ENCODE data around the gene ERG28. TPM values are rescaled to one million over a fixed set of nuclear protein-coding genes. Genes with fewer than 3 reads are reported as not detected.

The ERG28 gene
- total and polyA plus RNA-seq, 10 of the 15 experiments (the other 5 are each of a cell fraction or from before 2014, with no cell fraction given), result 15.2 to 67.0 (median 48.1) TPM

- DNase-seq (ENCODE audit: low read depth, low spot score) (no peak), ATAC-seq (no peak), FAIRE-seq (no peak)
- Histone ChIP-seq H3K4me3 (no peak overlapping the region), H3K4me1 (ENCODE audit: control insufficient read depth, insufficient read depth, low read length) (no peaks in the 10 kb centered on the region), H3K36me3 (ENCODE audit: control insufficient read depth in 2 of 2, insufficient read depth in 2 of 2, low read length in 1 of 2) (peaks cover 0 to 4% of the 10 kb centered on the region in 2 experiments; a peak in 2 of 4 replicates), H4K20me1 (ENCODE audit: control insufficient read depth, insufficient read depth) (no peaks in the 10 kb centered on the region), H3K79me2 (ENCODE audit: control insufficient read depth, insufficient read depth, low read length) (no peaks in the 10 kb centered on the region), H3K9me3 (replicated peaks; ENCODE audit: control insufficient read depth, insufficient read depth, low read length) (no peaks in the 10 kb centered on the region), H3K27me3 (replicated peaks in 1 of 2; ENCODE audit: control insufficient read depth in 2 of 2, insufficient read depth in 2 of 2, low read length in 1 of 2) (no peaks in the 10 kb centered on the region), H3K9ac (ENCODE audit: control insufficient read depth, insufficient read depth, low read length) (no peak overlapping the region), H3K4me2 (ENCODE audit: control insufficient read depth, insufficient read depth) (no peak overlapping the region), H2AFZ (ENCODE audit: control insufficient read depth, low read depth, low read length) (no peak overlapping the region), H3K27ac (ENCODE audit: control insufficient read depth, insufficient read depth) (no peak overlapping the region)
- SMC1A ChIA-PET (ENCODE audit: uncharacterized antibody, unreplicated experiment), result interaction anchor here (1.6 to 2.5 kb wide), 2 partner anchors 67 to 84 kb away, joined by 3 to 15 read pairs; partner anchors contain the start of gene FLVCR2
- TF ChIP-seq JUND (IDR thresholded peaks at IDR 0.05; ENCODE audit: low read depth, low read length) (no peak), POLR2AphosphoS2 (IDR thresholded peaks at IDR 0.05; ENCODE audit: low read depth, low read length) (no peak), RUNX3 (IDR thresholded peaks at IDR 0.05; ENCODE audit: low read length) (no peak), KDM1A (IDR thresholded peaks at IDR 0.05; ENCODE audit: borderline replicate concordance) (no peak), BHLHE40 (IDR thresholded peaks at IDR 0.05; ENCODE audit: borderline replicate concordance in 1 of 2, low read depth in 2 of 2, low read length in 1 of 2) (no peak), MXI1 (IDR thresholded peaks at IDR 0.05; ENCODE audit: low read depth, low read length) (no peak), RAD21 (IDR thresholded peaks at IDR 0.05; ENCODE audit: insufficient read depth, low read depth, low read length) (no peak), NFYB (IDR thresholded peaks at IDR 0.05; ENCODE audit: insufficient read depth, low read depth, low read length) (no peak), ZNF622 (IDR thresholded peaks at IDR 0.05) (no peak), MAX (IDR thresholded peaks at IDR 0.05; ENCODE audit: low read depth, low read length) (no peak), CBFB (IDR thresholded peaks at IDR 0.05; ENCODE audit: low read depth) (no peak), POU2F2 (IDR thresholded peaks at IDR 0.05; ENCODE audit: borderline replicate concordance, low read depth, low read length) (no peak), CUX1 (IDR thresholded peaks at IDR 0.05; ENCODE audit: insufficient replicate concordance, low read depth, low read length) (no peak)
- CTCF ChIA-PET, result interaction anchor here (1.6 to 3.3 kb wide), 2 partner anchors 10 to 68 kb away, joined by 8 to 18 read pairs; partner anchors contain the start of gene FLVCR2
- intact Hi-C loops (cut with micrococcal nuclease; ENCODE audit: unreplicated experiment) (no loop called here), in situ Hi-C loops (cut with MboI) (no loop called here)
- POLR2A ChIA-PET, result no interaction called here
- BruUV-seq (replicated peaks), result no TSS peak
- RAD21 ChIA-PET (ENCODE audit: unreplicated experiment), result no interaction called here
Observed at GRCh38 chr14:75645056-75645455, 15.6 kb downstream of the ERG28 start.

All from GM12878 (cell line).